Cortex of kidney (tissue), 1 donor: ENCODE results near the gene PNPLA7.

Experiments used
- DNase-seq: peaks from one replicate; lab custom pipeline; 2025; lab: John Stamatoyannopoulos, UW

Gene PNPLA7

DNA sequence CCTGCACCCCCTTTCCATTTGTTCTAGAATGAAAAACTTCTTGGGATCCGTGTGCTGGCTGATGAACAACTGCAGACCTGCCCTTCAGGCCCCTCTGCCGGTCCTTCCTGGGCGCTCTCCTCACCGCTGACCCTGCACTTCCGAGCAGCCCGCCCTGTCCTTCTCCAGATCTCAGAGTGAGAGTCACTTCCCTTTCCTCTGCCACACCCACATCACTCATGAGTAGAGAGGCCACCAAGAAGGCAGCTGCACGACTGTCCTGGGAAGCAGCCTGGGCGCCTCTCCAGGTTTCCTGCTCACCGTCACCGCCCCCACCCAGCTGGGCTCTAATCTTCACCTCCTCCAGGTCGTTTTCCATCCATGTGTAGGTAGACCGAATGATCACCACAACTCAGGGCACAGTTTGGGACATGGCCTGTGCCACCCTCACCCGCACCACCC, 56.1 kb downstream of the PNPLA7 start:
- no peak for DNase-seq

DNA sequence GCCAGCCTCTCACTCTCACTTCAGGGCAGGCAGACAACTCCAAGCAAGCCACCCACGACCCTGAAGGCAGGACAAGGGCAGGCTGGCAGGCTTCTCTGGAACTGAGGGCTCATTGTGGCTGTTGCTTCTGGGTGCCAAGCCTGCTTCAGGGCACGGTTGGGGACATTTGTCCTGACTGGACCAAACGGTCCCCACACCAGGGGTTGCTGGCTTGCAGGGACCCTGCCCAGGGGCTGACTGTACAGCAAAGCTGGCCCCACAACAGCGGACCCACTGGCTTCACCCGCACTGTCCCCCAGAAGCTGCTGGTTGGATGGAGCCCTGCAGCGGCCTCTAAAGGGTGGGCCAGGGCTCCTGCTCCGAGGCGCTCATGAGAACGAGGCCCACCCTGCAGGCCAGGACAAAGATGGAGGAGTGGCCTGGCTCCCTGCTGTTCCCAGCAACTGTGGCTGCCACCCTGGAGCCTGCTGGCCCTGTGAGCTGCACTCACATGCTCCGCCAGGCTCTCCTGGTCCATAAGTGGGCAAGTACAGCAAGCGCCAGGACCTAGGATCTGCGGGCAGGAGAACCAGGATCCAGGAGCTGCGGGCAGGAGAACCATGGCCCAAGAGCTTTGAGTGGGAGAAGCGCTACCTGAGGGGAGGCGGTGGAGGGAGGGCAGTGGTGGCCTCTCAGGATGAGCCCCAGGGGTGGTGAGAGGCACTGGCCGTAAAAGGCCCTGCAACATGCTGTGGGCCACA, 56.7 kb downstream of the PNPLA7 start:
- no peak for DNase-seq

DNA sequence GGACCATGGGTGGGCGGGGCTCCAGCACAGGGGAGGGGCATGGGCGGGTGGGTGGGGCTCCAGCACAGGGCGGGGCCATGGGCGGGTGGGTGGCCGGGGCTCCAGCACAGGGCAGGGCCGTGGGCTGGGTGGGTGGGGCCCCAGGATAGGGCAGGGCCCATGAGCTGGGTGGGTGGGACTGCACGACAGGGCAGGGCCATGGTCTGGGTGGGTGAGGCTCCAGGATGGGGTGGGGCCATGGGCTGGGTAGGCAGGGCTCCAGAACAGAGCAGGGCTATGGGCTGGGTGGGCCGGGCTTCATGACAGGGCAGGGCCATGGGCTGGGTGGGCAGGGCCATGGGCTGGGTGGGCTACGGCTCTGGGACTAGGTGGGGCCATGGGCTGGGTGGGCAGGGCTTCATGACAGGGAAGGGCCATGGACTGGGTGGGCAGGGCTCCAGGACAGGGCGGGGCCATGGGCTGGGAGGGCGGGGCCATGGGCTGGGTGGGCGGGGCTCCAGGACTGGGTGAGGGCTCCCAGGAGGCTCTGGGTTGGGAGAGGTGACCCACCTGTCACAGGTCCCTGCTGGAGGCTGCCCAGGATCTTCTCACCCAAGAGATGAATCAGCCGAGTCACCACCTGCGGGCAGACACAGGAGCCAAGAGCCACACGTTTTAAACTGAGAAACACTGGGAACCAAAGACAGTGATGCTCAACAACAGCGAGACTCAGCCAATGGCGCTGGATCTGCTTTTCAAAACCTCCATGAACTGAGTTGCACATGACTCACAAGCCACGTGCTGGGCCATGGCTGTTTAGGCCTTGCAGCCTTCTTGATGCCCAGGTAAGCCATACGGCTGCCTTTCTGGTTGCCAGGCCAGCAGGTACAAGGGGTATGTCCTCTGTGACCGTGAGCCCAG, 57.5 kb downstream of the PNPLA7 start:
- DNase-seq, result no peak

DNA sequence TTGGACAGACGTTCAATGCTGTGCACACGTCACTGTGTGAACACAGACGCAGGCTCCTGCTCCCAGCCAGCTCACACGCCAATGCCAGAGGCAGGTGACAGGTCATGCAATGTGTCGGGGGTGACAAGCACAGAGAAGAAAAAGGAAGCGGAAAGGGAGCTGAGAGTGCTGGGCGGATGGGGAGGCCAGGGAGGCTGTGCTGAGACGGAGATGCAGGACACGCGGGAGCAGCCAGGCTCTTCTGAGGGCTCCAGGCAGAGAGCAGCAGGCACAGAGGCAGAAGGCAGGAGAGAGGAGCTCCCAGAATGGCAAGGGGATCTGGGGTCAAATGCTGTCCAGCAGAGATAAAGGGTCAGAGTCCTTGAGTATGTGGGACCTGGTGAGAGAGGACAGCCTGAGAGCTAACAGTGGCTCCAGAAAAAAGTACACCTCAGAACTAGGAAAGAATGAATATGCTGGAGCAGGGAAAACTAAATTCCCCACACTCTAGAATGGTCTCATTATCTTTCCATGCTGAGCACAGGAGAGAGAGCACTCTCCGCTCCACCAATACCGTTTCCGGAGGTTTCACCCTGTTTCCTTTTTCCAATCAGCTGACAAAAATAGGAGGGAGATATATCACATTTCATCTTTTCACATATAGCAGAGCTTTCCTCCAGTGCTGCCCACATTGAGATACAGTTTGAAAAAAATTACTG, 58.3 kb downstream of the PNPLA7 start:
- DNase-seq, result no peak

- DNase-seq, result no peak
Observed at GRCh38 chr9:137490532-137491186, 59.5 kb downstream of the PNPLA7 start.

DNA sequence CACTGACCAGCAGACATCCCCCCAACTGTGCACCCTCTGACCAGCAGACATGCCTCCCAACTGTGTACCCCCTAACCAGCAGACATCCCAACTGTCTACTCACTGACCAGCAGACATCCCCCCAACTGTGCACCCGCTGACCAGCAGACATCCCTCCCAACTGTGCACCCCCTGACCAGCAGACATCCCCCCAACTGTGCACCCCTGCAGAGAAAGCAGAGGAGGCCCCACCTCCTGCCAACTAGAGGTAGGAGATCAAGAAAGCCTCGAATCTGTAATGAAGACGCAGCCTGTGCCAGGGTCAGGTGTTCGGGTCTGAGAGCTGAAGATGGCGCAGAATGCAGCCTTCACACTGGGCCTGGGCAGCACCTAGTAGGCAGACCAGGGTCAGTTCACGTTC, 61.3 kb downstream of the PNPLA7 start:
- no peak for DNase-seq

GRCh38 chr9:137488327-137488653, 61.9 kb downstream of the PNPLA7 start:
- no peak for DNase-seq

DNA sequence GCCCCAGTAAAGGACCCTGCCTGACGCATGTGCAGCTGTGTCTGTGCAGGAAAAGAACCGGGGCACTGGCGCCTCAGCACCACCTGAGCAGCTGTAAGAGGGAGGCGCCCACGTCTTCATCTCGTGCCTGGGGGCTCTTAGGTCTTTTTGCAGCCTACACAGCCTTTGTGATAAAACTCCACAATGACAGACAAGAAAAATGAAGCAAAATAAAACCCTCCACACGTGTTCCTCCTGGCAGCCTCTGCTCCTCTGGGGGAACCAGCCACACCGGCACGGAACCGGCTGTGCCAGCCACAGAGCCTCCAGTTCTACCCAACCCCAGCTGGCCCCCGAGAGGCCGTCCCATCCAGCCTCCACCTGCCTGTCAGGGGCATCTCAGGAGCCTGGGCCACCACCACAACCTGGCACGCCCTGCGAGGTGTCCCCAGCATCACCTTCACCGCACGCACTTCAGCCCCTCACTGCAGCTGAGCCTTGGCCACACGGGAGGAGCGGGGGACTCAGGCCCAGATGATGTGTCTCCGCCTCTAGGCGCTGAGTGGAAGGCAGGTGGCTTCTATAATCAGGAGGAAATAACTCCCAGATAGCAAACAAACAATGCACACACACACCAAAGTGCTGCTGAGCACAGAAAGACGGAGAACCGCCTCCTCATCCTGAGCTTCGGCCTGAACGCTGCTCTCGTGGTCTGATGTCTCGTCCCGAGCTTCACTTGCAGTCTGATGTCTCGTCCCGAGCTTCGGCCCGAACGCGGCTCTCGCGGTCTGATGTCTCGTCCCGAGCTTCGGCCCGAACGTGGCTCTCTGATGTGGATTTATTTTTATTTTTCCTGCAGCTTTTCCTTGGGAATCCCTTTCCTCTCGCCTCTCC, 62.5 kb downstream of the PNPLA7 start:
- DNase-seq, result no peak

DNA sequence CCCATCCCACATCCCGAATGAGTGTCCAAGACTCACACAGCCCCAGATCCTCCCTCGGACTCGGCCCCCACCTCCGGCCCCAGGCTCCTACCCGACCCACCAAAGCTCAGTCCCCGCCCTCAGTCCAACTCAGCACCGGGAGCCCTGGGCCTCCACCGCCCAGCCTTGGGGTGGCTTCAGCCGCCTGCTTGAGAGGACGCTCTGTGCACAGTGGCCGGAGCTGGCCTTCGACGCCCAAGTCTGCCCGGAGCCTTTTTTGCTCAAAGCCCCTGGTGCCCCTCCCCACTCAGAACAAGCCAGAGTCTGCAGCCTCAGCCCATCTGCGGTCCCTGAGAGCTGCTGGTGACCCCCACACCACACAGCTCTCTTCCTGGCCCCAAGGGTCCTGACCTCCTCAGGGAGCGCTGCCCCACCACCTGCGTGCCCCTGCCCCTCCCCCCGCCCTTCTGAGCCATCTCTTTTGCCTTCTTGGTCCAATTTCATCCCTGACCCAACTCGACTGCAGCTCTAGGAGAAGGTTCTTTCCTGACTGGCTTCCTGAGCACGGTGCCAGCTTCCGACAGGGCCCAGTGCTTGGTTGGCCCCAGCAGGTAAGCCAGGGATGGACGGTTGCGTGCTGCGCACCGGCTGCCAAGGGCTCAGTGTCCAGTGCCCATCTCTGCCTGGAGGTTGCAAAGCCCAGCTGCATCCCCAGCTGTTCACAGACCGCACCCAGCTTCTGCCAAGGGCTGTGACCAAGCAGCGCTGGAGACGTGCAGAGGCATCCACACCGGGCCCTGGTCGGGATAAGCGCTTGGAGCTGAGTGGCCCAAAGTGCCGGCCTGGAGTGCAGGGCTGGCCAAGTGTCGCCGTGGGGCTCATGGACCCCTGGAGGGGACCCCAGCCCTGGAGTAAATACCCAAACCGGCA, 63.4 kb downstream of the PNPLA7 start:
- DNase-seq, result no peak

GRCh38 chr9:137486141-137486490, 64.1 kb downstream of the PNPLA7 start:
- no peak for DNase-seq

GRCh38 chr9:137485343-137486140, 64.7 kb downstream of the PNPLA7 start:
- no peak for DNase-seq

DNA sequence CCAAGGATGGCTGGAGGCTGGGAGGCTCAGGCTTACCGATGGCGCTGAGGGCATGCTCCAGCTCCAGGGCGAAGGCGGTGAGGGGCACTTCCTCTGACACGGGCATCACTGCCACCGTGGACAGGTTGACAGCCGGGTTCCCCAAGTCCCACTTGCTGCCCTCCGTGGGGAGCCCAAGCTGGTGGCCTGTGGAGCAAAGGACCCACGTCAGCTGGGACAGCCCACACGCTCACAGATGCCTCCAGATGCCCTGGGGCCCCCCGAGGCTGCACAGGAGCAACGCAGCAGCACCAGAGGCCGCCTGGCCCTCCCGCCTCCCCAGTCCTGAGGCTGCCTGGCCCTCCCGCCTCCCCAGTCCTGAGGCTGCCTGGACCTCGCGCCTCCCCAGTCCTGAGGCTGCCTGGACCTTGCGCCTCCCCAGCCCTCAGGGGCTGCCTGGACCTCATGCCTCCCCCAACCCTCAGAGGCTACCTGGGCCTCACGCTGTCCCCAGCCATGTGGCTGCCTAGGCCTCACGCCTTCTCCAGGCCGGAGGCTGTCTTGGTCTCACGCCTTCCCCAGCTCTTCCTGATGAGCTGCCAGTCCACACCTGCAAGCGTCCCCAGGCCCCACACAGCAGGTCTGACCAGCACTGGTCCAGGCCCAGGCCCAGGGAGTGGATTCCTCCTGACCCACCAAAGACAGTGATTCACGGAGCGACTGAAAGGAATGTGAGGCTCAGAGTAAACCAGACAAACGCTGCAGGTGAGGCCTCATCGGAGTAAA, 65.5 kb downstream of the PNPLA7 start:
- no peak for DNase-seq

- DNase-seq, result no peak
Observed at GRCh38 chr9:137482094-137482781, 68.0 kb downstream of the PNPLA7 start.

DNA sequence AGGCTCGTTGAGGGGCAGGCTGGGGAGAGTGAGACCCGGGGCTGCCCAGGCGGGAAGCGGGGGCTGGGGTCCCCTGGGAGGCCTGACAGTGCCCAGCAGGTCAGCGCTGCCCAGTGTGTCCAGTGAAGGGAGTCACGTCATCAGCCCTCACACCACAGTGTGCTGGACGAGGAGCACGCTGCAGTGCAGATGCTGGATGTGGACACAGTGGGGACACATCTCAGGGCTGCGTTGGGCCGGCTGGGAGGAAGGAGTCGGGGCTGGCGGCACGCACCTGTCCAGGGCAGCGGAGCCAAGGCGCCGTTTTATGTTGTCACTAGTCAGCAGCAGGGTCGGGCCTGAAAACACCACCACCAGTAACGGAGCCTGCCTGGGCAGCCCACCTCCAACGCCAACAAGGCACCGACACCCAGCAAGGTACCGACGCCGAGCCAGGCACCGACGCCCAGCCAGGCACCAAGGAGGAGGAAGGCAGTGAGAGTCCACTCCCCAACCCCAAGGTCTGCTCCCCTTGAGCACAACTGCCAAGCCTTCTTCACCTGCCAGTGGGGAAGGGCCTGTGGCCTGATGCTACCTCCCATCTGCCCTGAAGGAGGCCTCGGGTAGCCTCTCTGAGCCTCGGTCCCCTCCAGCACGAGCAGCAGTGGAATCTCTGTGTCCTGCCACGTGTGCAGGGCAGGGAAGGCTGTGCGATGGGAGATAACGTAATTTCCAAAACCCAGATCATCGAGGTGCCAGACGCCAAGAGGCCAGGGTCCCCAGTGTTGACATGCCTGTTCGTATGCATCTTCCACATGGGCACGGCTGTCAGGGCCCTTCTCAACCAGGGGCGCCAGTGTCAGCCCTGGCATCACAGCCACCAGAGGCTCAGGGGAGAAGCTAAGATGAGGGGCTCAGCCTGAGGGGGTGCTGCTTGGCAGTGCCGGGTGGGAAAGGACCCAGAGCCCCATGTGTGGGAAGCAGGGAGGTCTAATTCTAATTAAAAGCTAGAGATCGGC, 69.2 kb downstream of the PNPLA7 start:
- no peak for DNase-seq

GRCh38 chr9:137479892-137480685, 70.1 kb downstream of the PNPLA7 start:
- no peak for DNase-seq
